Thoracic aorta (tissue), 2 donors: Measurements from ENCODE around the gene EYA3. TPM values are rescaled to one million over a fixed set of nuclear protein-coding genes. Genes with fewer than 3 reads are reported as not detected.

ENCODE experiments used
- ATAC-seq: fragments of 150-250 bp; one replicate; pipeline ENCODE4 v1.8.0; 2017; ENCODE audit warnings: low read depth; ENCODE audit not compliant: insufficient number of reproducible peaks, low FRiP score
- DNase-seq: peaks from one replicate; pipeline ENCODE4 v3.0.0-alpha.2; 2020; ENCODE audit warnings: low spot score
- H3K27ac ChIP-seq, 2 donors: fragments of 200-600 bp; sonication (generic); 1 replicate in 1 of 2; 2 replicates in 1 of 2; pipeline ENCODE4 v1.5.1; 2016; ENCODE audit warnings: mild to moderate bottlenecking in 2 of 2, moderate library complexity in 2 of 2
- H3K27me3 ChIP-seq: fragments of 200-600 bp; sonication (generic); replicated peaks from 2 replicates; pipeline ENCODE4 v1.6.0; 2016; ENCODE audit warnings: mild to moderate bottlenecking; ENCODE audit not compliant: insufficient read depth
- H3K36me3 ChIP-seq: fragments of 200-600 bp; sonication (generic); one replicate; pipeline ENCODE4 v1.5.1; 2016
- H3K4me1 ChIP-seq, 2 donors: fragments of 200-600 bp; sonication (generic); 1 replicate in 1 of 2; 2 replicates in 1 of 2; pipeline versions ENCODE4 v1.5.1 to v1.6.0; 2016; ENCODE audit warnings: low read depth in 2 of 2, mild to moderate bottlenecking in 1 of 2; ENCODE audit not compliant: control insufficient read depth in 1 of 2
- H3K4me3 ChIP-seq: fragments of 200-600 bp; sonication (generic); 2 replicates; pipeline ENCODE4 v1.5.1; 2016; ENCODE audit warnings: mild to moderate bottlenecking
- H3K9me3 ChIP-seq: fragments of 200-600 bp; sonication (generic); 2 replicates; pipeline ENCODE4 v1.5.1; 2016
- total RNA-seq, 2 donors: library from RNA; depleted of rRNA; stranded (reverse); fragments of >200 nt; gene quantifications; one replicate each; pipeline versions ENCODE4 v1.1.0 to v1.2.3, GENCODE V29; 2016
- TF ChIP-seq, protein P1 (sequence below): fragments of 200-600 bp; sonication (generic); IDR thresholded peaks from one replicate; pipeline ENCODE4 v1.5.1; 2019; ENCODE audit warnings: antibody characterized with exemption

EYA3 gene
- total RNA-seq, 2 donors from 2014 or later: 11.0 to 18.7 TPM

DNA sequence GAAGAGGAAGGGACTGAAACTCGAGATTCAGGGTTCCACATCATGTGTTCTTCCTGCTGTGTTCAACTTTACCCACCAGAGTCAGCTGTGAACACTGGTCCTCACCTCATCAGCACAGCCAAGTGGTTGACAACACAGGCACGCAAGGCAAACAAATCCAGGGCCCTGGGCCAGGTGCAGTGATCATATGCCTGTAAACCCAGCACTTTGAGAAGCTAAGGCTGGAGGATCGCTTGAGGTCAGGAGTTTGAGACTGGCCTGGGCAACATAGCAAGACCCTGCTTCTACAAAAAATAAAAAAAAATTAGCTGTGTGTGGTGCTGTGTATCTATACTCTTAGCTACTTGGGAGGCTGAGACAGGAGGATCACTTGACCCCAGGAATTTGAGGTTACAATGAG, 137.0 kb downstream of the EYA3 start:
- H3K4me1 ChIP-seq: no peaks in the 10 kb centered on the region
- TF ChIP-seq, protein P1, sequence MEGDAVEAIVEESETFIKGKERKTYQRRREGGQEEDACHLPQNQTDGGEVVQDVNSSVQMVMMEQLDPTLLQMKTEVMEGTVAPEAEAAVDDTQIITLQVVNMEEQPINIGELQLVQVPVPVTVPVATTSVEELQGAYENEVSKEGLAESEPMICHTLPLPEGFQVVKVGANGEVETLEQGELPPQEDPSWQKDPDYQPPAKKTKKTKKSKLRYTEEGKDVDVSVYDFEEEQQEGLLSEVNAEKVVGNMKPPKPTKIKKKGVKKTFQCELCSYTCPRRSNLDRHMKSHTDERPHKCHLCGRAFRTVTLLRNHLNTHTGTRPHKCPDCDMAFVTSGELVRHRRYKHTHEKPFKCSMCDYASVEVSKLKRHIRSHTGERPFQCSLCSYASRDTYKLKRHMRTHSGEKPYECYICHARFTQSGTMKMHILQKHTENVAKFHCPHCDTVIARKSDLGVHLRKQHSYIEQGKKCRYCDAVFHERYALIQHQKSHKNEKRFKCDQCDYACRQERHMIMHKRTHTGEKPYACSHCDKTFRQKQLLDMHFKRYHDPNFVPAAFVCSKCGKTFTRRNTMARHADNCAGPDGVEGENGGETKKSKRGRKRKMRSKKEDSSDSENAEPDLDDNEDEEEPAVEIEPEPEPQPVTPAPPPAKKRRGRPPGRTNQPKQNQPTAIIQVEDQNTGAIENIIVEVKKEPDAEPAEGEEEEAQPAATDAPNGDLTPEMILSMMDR: no peak
- ATAC-seq (no peak), DNase-seq (no peak)
- H3K27me3 ChIP-seq: no peaks in the 10 kb centered on the region
- no peak overlapping the region for H3K4me3 ChIP-seq
- no peaks in the 10 kb centered on the region for H3K9me3 ChIP-seq
- H3K27ac ChIP-seq: no peak overlapping the region
- H3K36me3 ChIP-seq: no peaks in the 10 kb centered on the region

DNA sequence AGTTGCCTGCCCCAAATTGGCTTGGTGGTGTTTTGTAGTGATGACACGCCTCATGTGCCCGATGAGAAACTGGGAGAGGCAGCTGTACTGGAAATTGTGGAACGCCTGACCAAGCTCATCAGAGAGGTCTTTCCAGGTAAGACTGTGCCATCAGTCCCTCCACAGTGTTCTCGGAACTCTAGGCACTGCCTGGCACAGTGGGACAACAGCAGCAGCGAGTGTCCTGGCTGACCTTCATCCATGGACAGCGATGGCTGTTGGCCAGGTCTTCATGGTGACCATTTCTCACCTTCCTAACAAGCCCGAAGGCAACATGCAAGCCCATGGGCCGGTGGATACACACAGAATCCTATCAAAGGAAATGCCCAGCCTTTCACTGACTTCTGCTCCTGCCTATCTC, 139.4 kb downstream of the EYA3 start:
- Histone ChIP-seq H3K27ac (no peak overlapping the region), H3K36me3 (no peaks in the 10 kb centered on the region), H3K4me3 (no peak overlapping the region), H3K27me3 (no peaks in the 10 kb centered on the region), H3K9me3 (no peaks in the 10 kb centered on the region), H3K4me1 (no peaks in the 10 kb centered on the region)
- ATAC-seq (no peak), DNase-seq (no peak)
- TF ChIP-seq, protein P1: no peak

GRCh38 chr1:27945020-27945419, 143.4 kb downstream of the EYA3 start:
- no peak for ATAC-seq
- DNase-seq: no peak
- no peaks in the 10 kb centered on the region for H3K27me3 ChIP-seq
- no peaks in the 10 kb centered on the region for H3K4me1 ChIP-seq
- no peak overlapping the region for H3K27ac ChIP-seq
- TF ChIP-seq, protein P1: no peak
- no peak overlapping the region for H3K4me3 ChIP-seq
- H3K9me3 ChIP-seq: no peaks in the 10 kb centered on the region
- H3K36me3 ChIP-seq: no peaks in the 10 kb centered on the region

GRCh38 chr1:27941671-27942540, 146.5 kb downstream of the EYA3 start:
- no peak for DNase-seq
- no peaks in the 10 kb centered on the region for H3K4me1 ChIP-seq

DNA sequence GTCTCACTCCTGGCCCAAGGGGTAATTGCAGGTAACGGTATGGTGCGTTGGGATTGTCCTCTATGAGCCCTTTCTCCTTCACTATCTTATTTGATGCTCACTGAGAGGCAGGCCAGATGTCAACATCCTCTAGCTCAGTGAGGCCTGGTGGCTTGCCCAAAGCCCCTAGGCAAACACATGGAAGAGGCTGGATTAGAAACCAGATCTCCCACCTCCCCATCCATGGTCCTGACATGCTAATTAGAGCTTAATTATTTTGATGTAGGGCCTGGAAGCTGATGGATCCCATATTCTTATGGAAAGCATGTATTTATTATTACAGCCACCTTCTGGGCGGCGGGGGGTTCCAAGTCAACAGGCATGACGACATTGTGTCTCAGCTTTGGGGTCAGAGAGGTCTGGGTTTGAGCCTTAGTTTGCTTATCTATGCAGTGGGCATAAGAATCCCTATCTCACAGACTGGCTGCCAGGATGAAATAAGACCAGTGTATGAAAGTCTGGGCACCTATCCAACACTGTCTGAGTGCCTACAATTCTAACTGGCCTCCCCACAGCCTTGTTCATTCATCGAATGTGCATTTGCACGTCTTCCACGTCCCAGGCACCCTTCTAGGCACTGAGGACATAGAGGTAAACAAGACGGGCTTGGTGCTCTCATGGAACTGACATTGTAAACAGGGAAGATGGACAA, 147.4 kb downstream of the EYA3 start:
- no peaks in the 10 kb centered on the region for H3K36me3 ChIP-seq
- H3K27me3 ChIP-seq: no peaks in the 10 kb centered on the region
- no peak for DNase-seq
- no peak overlapping the region for H3K27ac ChIP-seq
- H3K4me1 ChIP-seq: no peaks in the 10 kb centered on the region
- H3K9me3 ChIP-seq: no peaks in the 10 kb centered on the region
- no peak overlapping the region for H3K4me3 ChIP-seq
- TF ChIP-seq, protein P1: no peak
- no peak for ATAC-seq

More at GRCh38 chr1:27941671-27942540, 146.5 kb downstream of the EYA3 start:
- Histone ChIP-seq H3K9me3 (no peaks in the 10 kb centered on the region), H3K27ac (no peak overlapping the region), H3K27me3 (no peaks in the 10 kb centered on the region), H3K36me3 (no peaks in the 10 kb centered on the region), H3K4me3 (no peak overlapping the region)
- TF ChIP-seq, protein P1: no peak
- ATAC-seq: no peak
